COLO668 (cell line): ENCODE data around the gene CHN1.

Source experiments
- DNase-seq: peaks from one replicate; lab custom pipeline; 2025; ENCODE audit not compliant: unreplicated experiment; lab: John Stamatoyannopoulos, UW

The CHN1 gene

GRCh38 chr2:174791020-174791419, 214.2 kb downstream of the CHN1 start:
- DNase-seq = no peak

- no peak for DNase-seq
Measured at GRCh38 chr2:174789001-174789400, 216.2 kb downstream of the CHN1 start.

GRCh38 chr2:174788291-174788929, 216.8 kb downstream of the CHN1 start:
- no peak for DNase-seq

GRCh38 chr2:174787487-174788205, 217.5 kb downstream of the CHN1 start:
- DNase-seq = no peak

GRCh38 chr2:174786066-174786725, 219.0 kb downstream of the CHN1 start:
- no peak for DNase-seq

- DNase-seq = no peak
Measured at GRCh38 chr2:174785481-174785880, 219.7 kb downstream of the CHN1 start.

- DNase-seq = no peak
Measured at GRCh38 chr2:174784909-174785308, 220.3 kb downstream of the CHN1 start.

GRCh38 chr2:174784316-174784715, 220.9 kb downstream of the CHN1 start:
- no peak for DNase-seq

- no peak for DNase-seq
Measured at GRCh38 chr2:174781996-174782395, 223.2 kb downstream of the CHN1 start.

GRCh38 chr2:174781298-174781697, 223.9 kb downstream of the CHN1 start:
- DNase-seq = no peak

GRCh38 chr2:174780856-174781255, 224.3 kb downstream of the CHN1 start:
- no peak for DNase-seq

GRCh38 chr2:174780191-174780840, 224.9 kb downstream of the CHN1 start:
- DNase-seq = no peak

GRCh38 chr2:174779361-174779928, 225.7 kb downstream of the CHN1 start:
- DNase-seq = no peak

GRCh38 chr2:174778085-174778981, 226.8 kb downstream of the CHN1 start:
- no peak for DNase-seq

GRCh38 chr2:174777347-174778084, 227.7 kb downstream of the CHN1 start:
- no peak for DNase-seq

- no peak for DNase-seq
Measured at GRCh38 chr2:174776675-174777074, 228.5 kb downstream of the CHN1 start.

GRCh38 chr2:174776223-174776622, 229.0 kb downstream of the CHN1 start:
- no peak for DNase-seq

- no peak for DNase-seq
Measured at GRCh38 chr2:174775571-174775980, 229.6 kb downstream of the CHN1 start.

- no peak for DNase-seq
Measured at GRCh38 chr2:174774886-174775285, 230.3 kb downstream of the CHN1 start.

- DNase-seq = no peak
Measured at GRCh38 chr2:174773215-174773614, 232.0 kb downstream of the CHN1 start.
